HG02970 (cell line): ENCODE data around the gene MAPK6.

Experiments used
- ATAC-seq: cut with Tn5 transposase; IDR thresholded peaks from one replicate; pipeline ENCODE4 v1.9.1; 2021; ENCODE audit warnings: mild to moderate bottlenecking, moderate library complexity, moderate number of reproducible peaks; ENCODE audit not compliant: unreplicated experiment, low FRiP score

Gene MAPK6

GRCh38 chr15:52008698-52009434 lies 10.2 kb upstream of the MAPK6 start:
- no peak for ATAC-seq

- no peak for ATAC-seq
Observed at GRCh38 chr15:52010633-52011595, 8.1 kb upstream of the MAPK6 start.

DNA sequence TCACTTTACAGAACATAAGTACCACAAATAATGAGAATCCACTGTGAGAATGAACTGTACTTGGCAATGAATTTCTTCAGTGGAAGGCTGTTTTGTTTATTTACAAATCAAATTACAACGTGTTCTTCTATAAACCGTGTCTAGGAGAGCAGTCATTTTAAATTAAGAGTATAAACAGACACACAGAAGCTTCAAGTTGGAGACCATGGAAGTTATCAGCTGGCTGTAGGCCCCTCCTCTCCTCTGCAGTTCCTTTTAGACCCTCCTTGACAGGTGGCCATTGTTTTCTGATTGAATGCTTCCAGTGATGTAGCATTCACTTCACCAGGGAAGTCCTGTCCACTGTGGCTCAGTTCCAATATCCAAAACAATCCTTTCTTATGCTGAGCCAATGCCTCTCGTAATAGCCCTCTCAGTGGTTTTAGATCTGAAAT lies 7.3 kb upstream of the MAPK6 start:
- ATAC-seq, result no peak

GRCh38 chr15:52012210-52012609 lies 6.8 kb upstream of the MAPK6 start:
- no peak for ATAC-seq

DNA sequence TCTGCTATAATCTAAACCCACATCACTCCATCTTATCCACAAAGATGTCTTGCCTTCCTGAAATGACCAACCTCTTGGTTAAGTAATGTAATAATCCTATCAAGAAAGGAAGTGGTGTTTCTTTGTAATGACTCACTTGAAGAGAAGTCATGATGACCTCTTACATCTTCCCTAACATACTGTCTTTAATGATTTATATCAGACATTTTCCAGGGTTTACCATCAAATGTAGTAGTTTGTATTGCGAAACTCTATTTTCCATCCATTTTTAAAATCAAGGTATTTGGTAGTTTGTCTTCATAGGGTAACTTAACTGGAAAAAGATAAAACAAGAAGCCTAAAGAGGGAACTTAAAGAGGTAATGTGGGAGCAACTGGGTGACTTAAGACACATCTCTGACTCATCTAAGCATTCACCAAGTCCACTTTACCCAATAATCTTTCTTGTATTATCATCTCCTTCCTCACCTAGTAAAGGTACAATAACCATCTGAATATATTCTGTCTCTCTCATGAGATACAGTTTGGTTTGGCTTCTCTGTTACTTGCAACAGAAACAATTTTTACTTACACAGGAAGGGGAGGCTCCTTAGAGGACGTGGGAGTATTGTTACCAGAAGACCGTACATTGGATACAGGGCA lies 5.7 kb upstream of the MAPK6 start:
- no peak for ATAC-seq

GRCh38 chr15:52014616-52015015 lies 4.4 kb upstream of the MAPK6 start:
- no peak for ATAC-seq

GRCh38 chr15:52016316-52016715 lies 2.7 kb upstream of the MAPK6 start:
- ATAC-seq, result no peak

DNA sequence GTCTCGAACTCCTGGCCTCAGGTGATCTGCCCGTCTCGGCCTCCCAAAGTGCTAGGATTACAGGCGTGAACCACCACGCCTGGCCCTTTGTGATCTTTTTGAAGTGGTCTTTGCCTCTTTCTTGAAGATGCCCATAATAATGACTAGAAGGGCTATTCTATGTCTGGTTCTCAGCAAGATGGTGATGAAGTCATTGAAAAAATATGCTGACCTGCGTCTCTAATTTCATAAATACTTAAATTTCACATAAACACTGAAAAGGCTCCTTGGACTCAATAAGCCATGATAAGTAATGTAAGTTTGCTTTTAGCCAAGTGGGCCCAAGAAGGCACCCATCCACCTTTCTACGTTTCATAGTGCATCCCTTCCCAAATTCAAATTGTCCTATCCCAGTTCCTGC lies 775 bp upstream of the MAPK6 start:
- ATAC-seq, result no peak

GRCh38 chr15:52019394-52020220 lies 588 bp downstream of the MAPK6 start:
- peak; percentile 43 for ATAC-seq

- ATAC-seq, result no peak
Observed at GRCh38 chr15:52020221-52021085, 1.4 kb downstream of the MAPK6 start.

DNA sequence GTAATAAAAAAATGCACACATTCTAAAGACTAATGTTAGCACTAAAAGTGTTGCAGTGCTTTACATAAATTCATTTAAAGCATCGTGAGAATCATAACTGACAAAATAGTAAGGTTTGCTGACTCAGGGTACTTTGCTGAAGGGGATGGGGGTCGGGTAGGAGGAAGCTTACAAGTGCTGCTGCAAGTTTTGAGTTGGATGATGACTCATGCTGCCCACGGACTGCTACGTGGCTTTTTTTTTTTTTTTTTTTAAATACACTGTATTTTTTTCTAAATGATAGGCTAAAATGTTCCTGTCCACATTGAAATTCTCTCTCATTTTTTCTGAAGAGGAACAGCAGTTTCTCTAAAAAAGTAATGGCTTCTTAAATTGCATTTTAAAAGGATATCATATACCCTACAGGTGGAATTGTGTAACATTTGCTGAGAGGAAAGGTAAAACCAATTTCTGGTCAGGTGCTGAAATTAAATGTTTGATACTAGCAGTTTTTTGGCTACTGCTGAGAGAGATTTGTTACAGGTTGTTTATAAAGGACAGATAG lies 2.2 kb downstream of the MAPK6 start:
- no peak for ATAC-seq

GRCh38 chr15:52021892-52022540 lies 3.0 kb downstream of the MAPK6 start:
- no peak for ATAC-seq

- no peak for ATAC-seq
Observed at GRCh38 chr15:52023169-52023922, 4.3 kb downstream of the MAPK6 start.

DNA sequence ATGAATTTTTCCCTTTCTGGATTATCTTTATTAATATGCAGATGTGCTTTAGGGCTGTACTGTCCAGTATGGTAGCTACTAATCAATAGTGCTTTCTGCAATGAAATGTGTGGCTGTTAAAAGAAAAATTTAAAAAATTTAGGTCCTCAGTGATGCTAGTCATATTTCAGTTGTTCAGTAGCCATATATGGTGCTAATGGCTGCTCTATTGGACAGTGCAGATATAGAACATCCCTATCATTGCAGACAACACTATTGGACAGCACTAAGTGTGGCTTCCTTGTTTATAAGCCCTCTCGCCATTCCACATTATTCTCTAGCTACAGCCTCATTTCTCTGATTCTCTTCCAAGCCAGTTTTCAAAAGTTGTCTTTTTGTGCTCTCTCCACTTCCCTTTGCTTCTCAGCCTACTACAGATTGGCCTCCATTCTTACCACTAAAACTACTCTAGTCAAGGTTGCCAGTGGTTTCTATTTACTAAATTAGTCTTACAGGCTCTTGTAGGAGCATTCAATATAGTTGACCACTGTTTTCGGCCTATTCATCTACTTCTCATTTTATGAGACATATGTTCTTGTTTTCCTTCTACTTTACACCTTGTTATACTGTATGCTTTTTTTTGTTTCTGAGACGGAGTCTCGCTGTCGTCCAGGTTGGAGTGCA lies 9.5 kb downstream of the MAPK6 start:
- no peak for ATAC-seq

GRCh38 chr15:52030010-52030409 lies 11.0 kb downstream of the MAPK6 start:
- no peak for ATAC-seq

GRCh38 chr15:52031556-52031955 lies 12.5 kb downstream of the MAPK6 start:
- ATAC-seq, result no peak

DNA sequence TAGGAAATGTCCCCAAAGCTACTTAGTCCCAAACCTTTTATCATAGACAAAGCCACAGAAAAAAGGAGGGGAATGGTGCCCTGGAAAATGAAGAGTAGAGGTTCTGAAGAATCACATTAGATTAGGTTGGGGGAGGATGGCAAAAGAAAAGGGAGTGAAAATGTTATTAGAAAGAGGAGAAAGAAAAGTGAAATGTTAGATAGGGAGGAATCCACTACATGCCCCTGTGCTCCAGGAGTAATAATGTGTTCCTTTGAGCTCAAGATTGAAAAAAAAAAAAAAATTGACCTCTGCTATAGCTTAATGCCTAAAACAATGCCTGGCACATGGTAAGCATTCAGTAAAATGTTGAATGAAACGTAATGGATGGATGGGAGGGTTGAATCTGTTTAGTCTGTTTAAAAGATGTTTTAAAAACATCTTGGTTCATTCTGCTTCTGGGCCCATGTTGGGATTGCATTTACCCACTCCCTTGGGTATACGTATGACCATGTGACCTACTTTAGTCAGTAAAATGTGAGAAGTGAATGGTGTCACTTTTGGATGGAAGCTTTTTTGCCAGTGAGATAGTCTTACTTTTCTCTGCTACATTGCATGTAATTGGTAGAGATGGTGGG lies 19.0 kb downstream of the MAPK6 start:
- ATAC-seq, result no peak
